K562 (cell line): ENCODE results near the gene AGRN. TPM values are rescaled to one million over a fixed set of nuclear protein-coding genes. Genes with fewer than 3 reads are reported as not detected.

Experiments
- BRCA1 ChIP-seq, 2 experiments: fragments of 450-650 bp in 1 of 2; sonication (generic) in 1 of 2; formaldehyde crosslinking in 1 of 2; IDR thresholded peaks; 2 replicates each; pipeline versions ENCODE4 v1.5.0 to v1.6.1; 2017 to 2020; ENCODE audit warnings: mild to moderate bottlenecking in 1 of 2, missing genetic modification reagents in 1 of 2
- CCAR2 ChIP-seq: fragments of 200-400 bp; formaldehyde crosslinking; IDR thresholded peaks from 2 replicates; pipeline ENCODE4 v1.6.1; 2017; ENCODE audit warnings: mild to moderate bottlenecking, low read depth, low read length
- CREBBP ChIP-seq: IDR thresholded peaks from one replicate; pipeline ENCODE4 v1.6.1; 2012; ENCODE audit warnings: low read depth, mild to moderate bottlenecking, control low read depth, inconsistent platforms, low read length
- E2F5 ChIP-seq: sonication (generic); formaldehyde crosslinking; IDR thresholded peaks from 2 replicates; pipeline ENCODE4 v1.8.0; 2022; ENCODE audit warnings: mild to moderate bottlenecking, missing genetic modification reagents
- MLLT1 ChIP-seq, 2 experiments: fragments of 450-650 bp; IDR thresholded peaks; 2 replicates each; pipeline ENCODE4 v1.6.1; 2016
- NFXL1 ChIP-seq: fragments of 450-650 bp; formaldehyde crosslinking; IDR thresholded peaks from 2 replicates; pipeline ENCODE4 v1.4.0; 2021; ENCODE audit warnings: mild to moderate bottlenecking
- NR2C1 ChIP-seq, 2 experiments: fragments of 450-650 bp; IDR thresholded peaks; 2 replicates each; pipeline ENCODE4 v1.6.1; 2017; ENCODE audit warnings: mild to moderate bottlenecking in 2 of 2, antibody characterized with exemption in 1 of 2, inconsistent platforms in 1 of 2, missing compliant biosample characterization in 1 of 2, missing genetic modification characterization in 1 of 2
- POLR2AphosphoS2 ChIP-seq: IDR thresholded peaks from 2 replicates; pipeline ENCODE4 v1.6.1; 2012; ENCODE audit warnings: low read length, improper control_type of control experiment
- SNAPC5 ChIP-seq: fragments of 250-450 bp; sonication (Bioruptor Pico); IDR thresholded peaks from 2 replicates; pipeline ENCODE4 v1.8.0; 2021; ENCODE audit warnings: moderate library complexity, mild to moderate bottlenecking, inconsistent platforms
- SPI1 ChIP-seq: IDR thresholded peaks from 2 replicates; pipeline ENCODE4 v1.6.1; 2011; ENCODE audit warnings: low read depth, low read length, control low read depth, borderline replicate concordance
- ZBTB26 ChIP-seq: fragments of 450-650 bp; formaldehyde crosslinking; IDR thresholded peaks from 2 replicates; pipeline ENCODE4 v1.4.0; 2022; ENCODE audit warnings: missing genetic modification characterization
- ZBTB33 ChIP-seq: sonication (generic); formaldehyde crosslinking; IDR thresholded peaks from 2 replicates; pipeline ENCODE4 v1.8.1; 2023; ENCODE audit warnings: mild to moderate bottlenecking, missing genetic modification reagents
- ZBTB7A ChIP-seq: IDR thresholded peaks from 2 replicates; pipeline ENCODE4 v1.6.1; 2011; ENCODE audit warnings: low read depth, mild to moderate bottlenecking, low read length, moderate library complexity, borderline replicate concordance; ENCODE audit not compliant: control insufficient read depth
- ZMIZ1 ChIP-seq, 2 experiments: fragments of 150-350 bp in 1 of 2; IDR thresholded peaks; 2 replicates each; pipeline ENCODE4 v1.6.1; 2012 to 2016; ENCODE audit warnings: low read depth in 2 of 2, low read length in 2 of 2, mild to moderate bottlenecking in 1 of 2, moderate library complexity in 1 of 2
- ZNF133 ChIP-seq: fragments of 250-450 bp; sonication (Bioruptor Pico); IDR thresholded peaks from 2 replicates; pipeline ENCODE4 v1.4.0; 2020; ENCODE audit warnings: mild to moderate bottlenecking
- ZNF431 ChIP-seq: sonication (generic); formaldehyde crosslinking; IDR thresholded peaks from 2 replicates; pipeline ENCODE4 v1.8.0; 2022; ENCODE audit warnings: mild to moderate bottlenecking, missing genetic modification reagents
- polyA plus RNA-seq, 8 experiments: library from polyadenylated mRNA; depleted of rRNA in 4 of 8; stranded (reverse) in 5 of 8; unstranded in 3 of 8; fragments of >200 nt; fragmentation: Nextera tagmentation in 2 of 8; fragmentation: Illumina TruSeq in 1 of 8; extraction: Ambion mirVana in 2 of 8; extraction: Trizol in 1 of 8; gene quantifications; 2 replicates each; pipeline versions ENCODE4 v1.2.1 to v1.2.3, GENCODE V29; 2011 to 2014; ENCODE audit warnings: inconsistent platforms in 1 of 8, missing spikeins in 1 of 8
- total RNA-seq, 7 experiments: library from RNA; depleted of rRNA in 6 of 7; stranded (reverse); fragments of >200 nt in 6 of 7; fragmentation: Illumina TruSeq in 2 of 7; extraction: Trizol in 2 of 7; gene quantifications; 2 replicates each; pipeline versions ENCODE4 v1.2.1 to v1.2.3, GENCODE V29; 2011 to 2021; ENCODE audit warnings: low replicate concordance in 1 of 7

AGRN gene
- total and polyA plus RNA-seq, 9 of the 15 experiments (the other 6 are each of a cell fraction or from before 2014, with no cell fraction given) = 0.04 to 111 (median 18.1) TPM

- TF ChIP-seq NR2C1 (IDR thresholded peaks at IDR 0.05) (no peak), NR2C1 (tag; IDR thresholded peaks at IDR 0.05) (peak; percentile 62), SNAPC5 (CRISPR knock-in tag) (no peak), POLR2AphosphoS2 (no peak), BRCA1 (IDR thresholded peaks at IDR 0.05) (no peak), BRCA1 (CRISPR knock-in tag; IDR thresholded peaks at IDR 0.05) (peak; percentile 95; the same call in 1 of the 2 replicates), MLLT1 (IDR thresholded peaks at IDR 0.05) (peak in 1 of 2 experiments; percentile 45; a peak in 1 of 4 replicates), ZMIZ1 (IDR thresholded peaks at IDR 0.05; ENCODE audit: low read depth in 2 of 2, low read length in 2 of 2) (no peak), ZNF133 (CRISPR knock-in tag) (no peak), CCAR2 (no peak), ZBTB33 (CRISPR knock-in tag) (peak; percentile 91), SPI1 (no peak), NFXL1 (0 out of 2 replicates have a peak, but pooled peaks have one; percentile 10), E2F5 (CRISPR knock-in tag) (peak; percentile 98), ZBTB7A (peak; percentile 87), ZNF431 (CRISPR knock-in tag) (peak; percentile 93), CREBBP (no peak), ZBTB26 (CRISPR knock-in tag) (no peak)
These were observed 19.4 kb upstream of the AGRN start (continued) for GRCh38 chr1:1000357-1001056.
